ENCODE results near the gene IGIP.

Gene IGIP

GRCh38 chr5:140111859-140112551, 13.7 kb upstream of the IGIP start:
- DNase-seq (ENCODE audit: low spot score): no peak

- DNase-seq (ENCODE audit: low spot score): no peak
Measured at GRCh38 chr5:140112685-140113179, 13.0 kb upstream of the IGIP start.

- DNase-seq (ENCODE audit: low spot score): no peak
Measured at GRCh38 chr5:140113180-140113698, 12.5 kb upstream of the IGIP start.

GRCh38 chr5:140113699-140114263, 12.0 kb upstream of the IGIP start, which contains the start of gene PURA:
Gene PURA, plus strand, starts transcription at chr5:140114109. Its CDS starts 73 bp downstream, at chr5:140114182.
- DNase-seq (ENCODE audit: low spot score): peak; percentile 89

- no peak for DNase-seq (ENCODE audit: low spot score)
Measured at GRCh38 chr5:140114341-140115185, 11.2 kb upstream of the IGIP start.

- no peak for DNase-seq (ENCODE audit: low spot score)
Measured at GRCh38 chr5:140115186-140115500, 10.6 kb upstream of the IGIP start.

- no peak for DNase-seq (ENCODE audit: low spot score)
Measured at GRCh38 chr5:140116716-140117115, 9.0 kb upstream of the IGIP start.

- DNase-seq (ENCODE audit: low spot score): no peak
Measured at GRCh38 chr5:140117523-140117922, 8.2 kb upstream of the IGIP start.

GRCh38 chr5:140118302-140118936, 7.3 kb upstream of the IGIP start:
- no peak for DNase-seq (ENCODE audit: low spot score)

- no peak for DNase-seq (ENCODE audit: low spot score)
Measured at GRCh38 chr5:140126315-140127012, 727 bp downstream of the IGIP start.

GRCh38 chr5:140128376-140128775, 2.6 kb downstream of the IGIP start:
- no peak for DNase-seq (ENCODE audit: low spot score)

GRCh38 chr5:140130949-140131733, 5.4 kb downstream of the IGIP start:
- no peak for DNase-seq (ENCODE audit: low spot score)

GRCh38 chr5:140131967-140132409, 6.3 kb downstream of the IGIP start:
- no peak for DNase-seq (ENCODE audit: low spot score)

GRCh38 chr5:140133514-140134167, 7.9 kb downstream of the IGIP start:
- DNase-seq (ENCODE audit: low spot score): no peak

GRCh38 chr5:140134277-140134935, 8.7 kb downstream of the IGIP start:
- DNase-seq (ENCODE audit: low spot score): no peak

- no peak for DNase-seq (ENCODE audit: low spot score)
Measured at GRCh38 chr5:140135127-140135526, 9.4 kb downstream of the IGIP start.

- DNase-seq (ENCODE audit: low spot score): no peak
Measured at GRCh38 chr5:140136624-140137023, 10.9 kb downstream of the IGIP start.

GRCh38 chr5:140140435-140140834, 14.7 kb downstream of the IGIP start:
- no peak for DNase-seq (ENCODE audit: low spot score)

- DNase-seq (ENCODE audit: low spot score): no peak
Measured at GRCh38 chr5:140141241-140141640, 15.5 kb downstream of the IGIP start.

GRCh38 chr5:140142246-140142645, 16.5 kb downstream of the IGIP start:
- no peak for DNase-seq (ENCODE audit: low spot score)
